ENCODE measurements around the gene REC114.
"Not testable (repeated sequence)": the region's sequence is repeated elsewhere in the genome, so short reads cannot be mapped to it uniquely, and the experiment has no call there.

The REC114 gene

GRCh38 chr15:73527598-73527997 is 84.6 kb downstream of the REC114 start:
- DNase-seq, result no peak

DNA sequence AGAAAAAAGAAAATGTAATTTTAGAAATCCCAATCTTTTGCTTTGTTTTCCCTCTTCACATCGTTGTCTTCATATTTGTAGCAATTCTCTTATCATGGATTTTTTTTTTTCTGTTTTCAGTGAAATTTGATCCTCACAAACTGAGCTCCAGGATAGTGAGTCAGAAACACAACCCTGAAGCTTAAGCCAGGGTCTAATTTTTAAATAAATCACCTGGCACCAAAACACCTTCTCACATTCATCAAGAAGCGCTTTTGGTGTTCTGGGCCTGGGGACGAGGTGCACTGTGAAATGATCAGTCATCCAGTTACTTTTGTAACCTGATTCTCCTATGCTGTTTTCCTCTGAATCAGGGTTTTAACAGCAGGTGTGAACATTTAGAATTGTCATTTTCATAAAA is 87.7 kb downstream of the REC114 start:
- DNase-seq, result no peak

GRCh38 chr15:73538123-73538522 is 95.2 kb downstream of the REC114 start:
- DNase-seq, result no peak

- no peak for DNase-seq
Measured at GRCh38 chr15:73538563-73539211, 95.7 kb downstream of the REC114 start.

DNA sequence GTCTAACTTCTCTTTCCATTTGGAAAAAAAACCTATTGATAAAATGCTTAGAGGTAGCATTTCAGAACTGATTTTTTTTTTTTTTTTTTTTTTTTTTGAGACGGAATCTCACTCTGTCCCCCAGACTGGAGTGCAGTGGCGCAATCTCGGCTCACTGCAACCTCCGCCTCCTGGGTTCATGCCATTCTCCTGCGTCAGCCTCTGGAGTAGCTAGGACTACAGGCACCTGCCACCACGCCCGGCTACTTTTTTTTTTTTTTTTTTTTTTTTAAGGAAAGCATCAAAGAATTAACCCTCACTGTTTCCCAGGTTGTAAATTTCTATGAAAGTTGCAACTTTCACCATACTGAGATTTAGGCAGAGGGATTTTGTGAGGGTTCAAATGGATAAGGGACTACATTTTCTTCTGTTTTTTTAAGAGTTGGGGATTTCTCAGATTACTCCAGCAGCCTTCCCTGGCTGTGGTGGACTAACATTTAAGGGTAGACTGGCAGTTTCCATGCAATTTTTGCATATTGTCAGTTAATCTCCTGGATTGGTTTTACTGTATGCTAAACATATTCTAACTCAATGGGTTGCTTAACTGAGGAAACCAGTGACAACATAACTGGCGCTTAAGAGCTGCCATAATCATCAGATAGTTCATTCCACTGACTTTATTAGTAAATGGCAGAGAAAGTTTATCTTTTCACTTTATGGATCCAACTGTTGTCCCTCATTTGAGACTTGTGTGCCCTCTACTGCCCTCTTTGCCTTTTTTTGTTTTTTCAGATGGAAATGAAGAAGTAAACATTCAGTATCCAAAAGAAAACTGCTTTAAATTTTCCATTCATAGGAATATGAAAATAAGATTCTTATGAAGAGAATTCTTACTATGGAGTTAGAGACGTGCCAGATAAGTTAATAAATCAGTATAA is 96.5 kb downstream of the REC114 start:
- DNase-seq, result no peak

GRCh38 chr15:73540161-73540560 is 97.2 kb downstream of the REC114 start:
- no peak for DNase-seq

DNA sequence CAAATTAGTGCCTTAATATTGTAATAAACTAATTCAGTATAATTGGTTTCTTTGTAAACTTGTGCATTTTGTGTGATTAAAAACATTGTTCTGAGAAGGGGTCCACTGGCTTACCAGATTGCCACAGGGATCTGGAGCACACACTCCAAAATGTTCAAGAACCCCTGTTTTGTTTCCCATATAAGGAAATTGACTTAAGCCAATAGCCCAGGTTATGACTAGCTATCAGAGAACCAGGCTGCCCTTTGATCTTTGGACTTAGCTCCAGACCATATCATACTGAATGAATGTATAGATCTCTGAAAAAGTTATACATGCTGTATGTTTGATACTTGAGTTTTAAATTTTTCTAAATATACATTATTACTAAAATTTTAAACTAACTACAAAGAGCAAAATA is 98.5 kb downstream of the REC114 start:
- no peak for DNase-seq

DNA sequence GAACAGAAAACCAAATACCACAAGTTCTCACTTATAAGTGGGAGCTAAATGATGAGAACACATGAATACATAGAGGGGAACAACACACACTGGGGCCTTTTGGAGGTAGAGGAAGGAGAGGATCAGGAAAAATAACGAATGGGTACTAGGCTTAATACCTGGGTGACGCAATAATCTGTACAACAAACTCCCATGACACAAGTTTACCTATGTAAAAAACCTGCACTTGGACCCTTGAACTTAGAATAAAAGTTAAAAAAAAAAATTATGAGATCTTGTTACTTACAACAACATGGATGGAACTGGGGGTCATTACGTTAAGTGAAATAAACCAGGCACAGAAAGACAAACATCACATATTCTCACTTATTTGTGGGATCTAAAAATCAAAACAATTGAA is 106.0 kb downstream of the REC114 start:
- DNase-seq, result not testable (repeated sequence)

DNA sequence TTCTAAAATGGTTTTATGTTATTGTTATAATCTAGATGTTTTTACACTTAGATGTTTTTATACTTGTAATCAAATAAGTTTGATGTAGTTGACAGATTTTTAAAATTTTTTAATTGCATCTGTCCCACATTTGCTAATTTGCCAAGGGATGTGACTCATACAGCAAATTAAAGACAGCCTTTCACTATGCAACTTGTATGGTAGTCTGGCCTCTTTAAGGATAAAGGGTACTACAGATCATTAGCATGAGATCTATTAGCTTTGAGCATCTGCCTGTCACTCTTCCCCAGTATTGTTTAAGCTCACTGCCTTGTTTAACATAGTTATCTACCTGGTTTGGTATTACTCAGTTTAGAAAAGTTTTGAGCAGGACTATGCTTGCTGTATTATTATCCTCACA is 107.2 kb downstream of the REC114 start:
- no peak for DNase-seq

GRCh38 chr15:73555080-73555479 is 112.1 kb downstream of the REC114 start:
- DNase-seq, result no peak

DNA sequence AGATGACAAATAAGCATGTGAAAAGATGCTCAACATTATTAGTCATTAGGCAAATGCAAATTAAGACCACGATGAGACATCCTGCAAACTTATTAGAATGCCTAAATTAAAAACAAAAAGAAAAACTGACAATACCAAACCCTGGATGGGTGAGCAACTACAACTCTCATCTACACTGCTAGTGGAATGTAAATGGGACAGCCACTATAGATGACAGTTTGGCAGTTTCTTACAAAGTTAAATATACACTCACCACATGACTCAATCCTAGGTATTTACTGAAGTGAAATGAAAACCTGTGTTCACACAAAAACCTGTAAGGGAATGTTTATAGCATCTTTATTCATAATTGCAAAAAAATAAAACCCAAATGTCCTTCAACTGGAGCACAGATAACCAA is 115.6 kb downstream of the REC114 start:
- no peak for DNase-seq

GRCh38 chr15:73560501-73561117 is 117.6 kb downstream of the REC114 start:
- DNase-seq, result peak in 3 of 56 donors; percentile 11 to 36 (median 23)

GRCh38 chr15:73564255-73564654 is 121.3 kb downstream of the REC114 start:
- peak in 7 of 56 donors; percentile 3 to 24 (median 5) for DNase-seq

GRCh38 chr15:73567020-73567419 is 124.1 kb downstream of the REC114 start:
- DNase-seq, result no peak

DNA sequence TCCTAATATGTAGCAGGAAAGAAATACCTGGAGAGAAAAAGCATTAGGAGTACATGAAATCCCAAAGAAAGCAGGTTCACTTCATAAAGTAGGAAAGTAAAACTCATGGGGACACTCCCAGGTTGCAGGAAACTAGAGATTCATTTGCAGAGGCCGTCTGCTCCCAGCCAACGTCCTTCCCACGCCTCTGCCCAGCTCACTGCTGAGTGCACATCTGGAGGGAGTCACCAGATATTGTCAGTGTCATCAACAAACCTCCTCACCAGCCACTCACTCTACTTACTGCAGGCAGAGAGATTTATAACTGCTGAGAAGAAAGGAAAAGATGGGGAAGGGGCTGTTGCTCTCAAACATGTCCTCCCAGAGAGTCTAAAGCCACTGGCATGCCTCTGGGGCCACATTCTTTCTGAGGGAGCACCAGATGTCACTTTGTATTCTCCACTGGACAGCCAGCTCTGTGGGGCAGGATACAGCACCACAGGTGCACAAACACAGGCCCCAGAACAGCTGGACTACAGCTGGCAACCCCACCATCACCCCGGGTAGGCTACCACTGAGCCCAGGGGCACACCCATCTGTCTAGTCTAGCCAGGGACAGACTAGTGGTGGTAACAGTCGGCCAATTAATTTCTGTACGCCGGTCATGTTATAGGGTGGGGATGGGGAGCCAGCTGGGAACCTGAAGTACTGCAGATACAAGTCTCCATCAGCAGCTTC is 125.8 kb downstream of the REC114 start:
- no peak for DNase-seq

GRCh38 chr15:73569361-73569760 is 126.4 kb downstream of the REC114 start:
- DNase-seq, result no peak

GRCh38 chr15:73570355-73571032 is 127.5 kb downstream of the REC114 start:
- no peak for DNase-seq

GRCh38 chr15:73571346-73571745 is 128.4 kb downstream of the REC114 start:
- DNase-seq, result no peak

DNA sequence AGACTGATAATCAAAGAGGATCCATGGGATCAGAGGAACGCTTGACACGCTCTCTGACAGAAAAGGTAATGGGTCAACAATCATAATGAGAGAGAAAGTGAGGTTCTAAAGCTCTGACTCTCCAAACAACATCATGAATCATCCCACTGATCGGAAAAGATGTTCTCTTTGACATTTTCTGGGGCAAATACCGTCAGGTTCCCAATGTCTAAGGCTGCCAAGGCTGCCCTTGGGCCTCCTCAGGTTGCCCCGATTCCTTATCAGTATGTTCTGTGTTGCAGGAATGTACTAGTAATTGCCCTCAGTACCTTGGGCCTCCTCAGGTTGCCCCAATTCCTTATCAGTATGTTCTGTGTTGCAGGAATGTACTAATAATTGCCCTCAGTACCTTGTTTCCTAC is 129.3 kb downstream of the REC114 start:
- no peak for DNase-seq

GRCh38 chr15:73573037-73573436 is 130.1 kb downstream of the REC114 start:
- DNase-seq, result no peak

DNA sequence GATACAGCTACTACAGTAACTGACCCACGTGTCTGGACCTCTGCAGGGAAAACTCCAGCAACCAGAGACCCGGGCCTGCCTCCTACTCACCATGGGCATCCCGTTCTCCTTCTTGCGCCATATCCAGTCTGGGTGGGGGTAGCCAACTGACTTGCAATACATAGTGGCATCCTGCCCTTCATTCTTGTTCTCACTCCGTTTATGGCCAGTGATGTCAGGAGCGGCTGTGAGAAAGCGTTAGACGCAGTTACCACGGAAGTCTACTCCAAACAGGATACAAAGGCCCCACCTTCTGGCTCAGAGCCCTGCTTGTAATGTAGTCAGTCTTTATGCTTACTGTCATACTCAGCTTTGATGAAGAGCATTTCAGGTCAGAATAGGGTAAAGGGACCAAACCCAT is 130.6 kb downstream of the REC114 start:
- DNase-seq, result no peak

Data from amygdala (tissue), 56 donors.